Omental fat pad (tissue), 4 donors: ENCODE measurements around the gene ZFR2. TPM values are rescaled to one million over a fixed set of nuclear protein-coding genes. Genes with fewer than 3 reads are reported as not detected.
"Not testable (repeated sequence)": the region's sequence is repeated elsewhere in the genome, so short reads cannot be mapped to it uniquely, and the experiment has no call there.

Experiments
- ATAC-seq: fragments of 150-250 bp; one replicate; pipeline ENCODE4 v1.9.1; 2016; ENCODE audit warnings: mild to moderate bottlenecking, moderate library complexity; ENCODE audit not compliant: low FRiP score
- DNase-seq: peaks from one replicate; pipeline ENCODE4 v3.0.0-alpha.2; 2019; ENCODE audit warnings: low spot score
- total RNA-seq, 4 donors: library from RNA; depleted of rRNA; stranded (reverse); fragments of >200 nt; gene quantifications; one replicate each; pipeline ENCODE4 v1.1.0, GENCODE V29; 2016
- TF ChIP-seq, protein P1 (sequence below), 3 donors: fragments of 450-650 bp; IDR thresholded peaks; one replicate each; pipeline ENCODE4 v1.5.1; 2016 to 2017; ENCODE audit warnings: antibody characterized with exemption in 3 of 3, mild to moderate bottlenecking in 3 of 3, moderate library complexity in 2 of 3

Gene ZFR2
- total RNA-seq, 4 donors from 2014 or later: 0.12 TPM; not detected in 3

- no peak for DNase-seq
- ATAC-seq: no peak
- TF ChIP-seq, protein P1, sequence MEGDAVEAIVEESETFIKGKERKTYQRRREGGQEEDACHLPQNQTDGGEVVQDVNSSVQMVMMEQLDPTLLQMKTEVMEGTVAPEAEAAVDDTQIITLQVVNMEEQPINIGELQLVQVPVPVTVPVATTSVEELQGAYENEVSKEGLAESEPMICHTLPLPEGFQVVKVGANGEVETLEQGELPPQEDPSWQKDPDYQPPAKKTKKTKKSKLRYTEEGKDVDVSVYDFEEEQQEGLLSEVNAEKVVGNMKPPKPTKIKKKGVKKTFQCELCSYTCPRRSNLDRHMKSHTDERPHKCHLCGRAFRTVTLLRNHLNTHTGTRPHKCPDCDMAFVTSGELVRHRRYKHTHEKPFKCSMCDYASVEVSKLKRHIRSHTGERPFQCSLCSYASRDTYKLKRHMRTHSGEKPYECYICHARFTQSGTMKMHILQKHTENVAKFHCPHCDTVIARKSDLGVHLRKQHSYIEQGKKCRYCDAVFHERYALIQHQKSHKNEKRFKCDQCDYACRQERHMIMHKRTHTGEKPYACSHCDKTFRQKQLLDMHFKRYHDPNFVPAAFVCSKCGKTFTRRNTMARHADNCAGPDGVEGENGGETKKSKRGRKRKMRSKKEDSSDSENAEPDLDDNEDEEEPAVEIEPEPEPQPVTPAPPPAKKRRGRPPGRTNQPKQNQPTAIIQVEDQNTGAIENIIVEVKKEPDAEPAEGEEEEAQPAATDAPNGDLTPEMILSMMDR (IDR thresholded peaks at IDR 0.05): no peak
Observed at GRCh38 chr19:3768015-3768747, 100.7 kb downstream of the ZFR2 start.

DNA sequence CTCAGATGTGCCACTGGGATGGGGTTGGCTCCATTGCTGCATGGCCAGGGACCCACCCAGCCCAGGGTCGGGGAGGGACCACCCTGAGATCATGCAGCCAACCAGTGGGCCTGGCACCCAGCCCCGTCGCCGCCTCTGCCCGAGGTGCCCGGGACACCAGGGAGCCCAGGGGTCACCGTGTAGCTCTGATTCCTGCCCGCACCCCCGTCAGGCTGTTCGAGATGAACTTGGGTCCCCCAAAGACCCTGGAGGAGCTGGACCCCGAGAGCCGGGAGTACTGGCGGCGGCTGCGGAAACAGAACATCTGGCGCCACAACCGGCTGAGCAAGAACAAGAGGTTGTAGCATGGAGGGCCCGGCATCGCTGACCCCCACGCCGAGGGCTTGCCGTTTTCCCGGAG, 101.8 kb downstream of the ZFR2 start:
- ATAC-seq (no peak), DNase-seq (no peak)
- TF ChIP-seq, protein P1 (IDR thresholded peaks at IDR 0.05): no peak

DNA sequence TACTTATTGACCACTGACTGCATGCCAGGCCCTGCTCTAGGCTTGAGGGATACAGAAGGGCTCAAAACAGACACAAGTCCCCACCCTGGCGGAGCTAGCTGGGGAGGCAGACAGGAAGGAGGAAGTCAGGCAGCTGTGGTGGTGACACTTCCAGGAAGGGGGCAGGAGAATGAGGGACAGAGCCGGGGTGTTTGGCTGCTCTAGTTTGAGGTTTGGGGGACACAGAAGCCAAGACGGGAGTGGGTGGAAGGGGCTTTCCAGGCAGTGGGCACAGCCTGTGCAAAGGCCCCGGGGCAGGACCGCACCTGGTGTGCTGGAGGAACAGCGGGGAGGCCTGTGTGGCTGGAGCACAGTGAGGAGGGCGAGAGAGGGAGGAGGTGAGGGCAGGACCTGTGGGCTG, 102.3 kb downstream of the ZFR2 start:
- DNase-seq (no peak), ATAC-seq (no peak)
- TF ChIP-seq, protein P1 (IDR thresholded peaks at IDR 0.05): no peak

DNA sequence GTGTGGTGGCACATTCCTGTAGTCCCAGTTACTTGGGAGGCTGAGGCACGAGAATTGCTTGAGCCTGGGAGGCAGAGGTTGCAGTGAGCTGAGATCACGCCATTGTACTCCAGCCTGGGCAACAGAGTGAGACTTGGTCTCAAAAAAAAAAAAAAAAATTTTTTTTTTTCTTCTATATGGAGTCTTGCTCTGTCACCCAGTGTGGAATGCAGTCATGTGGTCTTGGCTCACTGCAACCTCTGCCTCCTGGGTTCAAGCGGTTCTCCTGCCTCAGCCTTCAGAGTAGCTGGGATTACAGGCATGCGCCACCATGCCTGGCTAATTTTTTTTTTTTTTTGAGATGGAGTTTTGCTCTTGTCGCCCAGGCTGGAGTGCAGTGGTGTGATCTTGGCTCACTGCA, 103.1 kb downstream of the ZFR2 start:
- not testable (repeated sequence) for DNase-seq

GRCh38 chr19:3765121-3765520, 103.7 kb downstream of the ZFR2 start:
- ATAC-seq (no peak), DNase-seq (no peak)
- TF ChIP-seq, protein P1 (IDR thresholded peaks at IDR 0.05): no peak

More for the DNA sequence above, 103.1 kb downstream of the ZFR2 start:
- ATAC-seq: not testable (repeated sequence)

GRCh38 chr19:3762501-3763459, 106.1 kb downstream of the ZFR2 start, which contains the start of gene MRPL54:
MRPL54 (plus strand) TSS chr19:3762682; CDS start chr19:3762701, 19 bp downstream.
- DNase-seq (peak; percentile 96), ATAC-seq (peak; percentile 97)
- TF ChIP-seq, protein P1 (IDR thresholded peaks at IDR 0.05): no peak

GRCh38 chr19:3762130-3762473, 106.7 kb downstream of the ZFR2 start:
- DNase-seq: no peak
- TF ChIP-seq, protein P1 (IDR thresholded peaks at IDR 0.05): no peak
- ATAC-seq: no peak
